ENCODE data around the gene PPP2R2C. TPM values are rescaled to one million over a fixed set of nuclear protein-coding genes. Genes with fewer than 3 reads are reported as not detected.

The PPP2R2C gene
- total RNA-seq, 1 experiment from 2014 or later, result not detected

DNA sequence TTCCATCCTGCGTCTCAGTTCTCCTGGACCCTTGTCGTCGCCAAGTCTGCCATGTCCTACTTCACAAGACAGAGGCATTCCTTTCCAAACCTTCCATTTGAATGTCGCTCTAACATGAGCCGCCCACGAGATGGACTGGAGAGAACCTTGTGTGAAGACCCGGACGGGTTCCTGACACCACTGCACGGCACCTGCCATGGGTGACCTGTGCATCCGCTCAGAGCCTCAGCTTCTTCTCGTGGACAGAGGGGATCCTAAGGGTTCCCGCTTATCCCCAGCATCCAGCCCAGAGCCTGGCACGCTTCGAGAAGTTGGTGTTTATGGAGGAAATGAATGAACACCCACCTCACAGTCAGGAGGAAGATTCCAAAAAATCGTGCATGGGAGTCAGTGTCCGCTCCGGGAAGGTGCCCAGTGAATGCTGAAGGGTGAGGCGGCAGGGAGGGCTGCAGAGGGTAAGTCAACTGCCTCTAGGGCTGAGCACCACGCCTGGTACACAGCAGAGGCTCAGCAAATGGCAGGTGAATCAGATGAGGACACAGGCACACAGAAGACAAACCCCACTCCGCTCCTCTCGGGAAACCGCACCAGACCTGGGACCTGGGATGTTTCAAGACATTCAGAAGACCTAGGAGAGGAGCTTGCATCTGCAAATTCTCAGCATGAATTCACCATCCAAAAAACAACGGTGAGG, 150.2 kb downstream of the PPP2R2C start:
- intact Hi-C loops (cut with micrococcal nuclease; ENCODE audit: unreplicated experiment), result no loop called here
- no peaks in the 10 kb centered on the region for H3K36me3 ChIP-seq (ENCODE audit: insufficient read depth, low read length, poor library complexity, severe bottlenecking)
- no peak overlapping the region for H3K4me3 ChIP-seq (ENCODE audit: low read depth, low read length, poor library complexity, severe bottlenecking)
- POLR2A ChIA-PET (ENCODE audit: low non-redundant PET), result no interaction called here
- CTCF ChIA-PET, result no interaction called here
- no peak overlapping the region for H3K27ac ChIP-seq (ENCODE audit: low read depth, low read length, poor library complexity, severe bottlenecking)
- TF ChIP-seq, protein P1, sequence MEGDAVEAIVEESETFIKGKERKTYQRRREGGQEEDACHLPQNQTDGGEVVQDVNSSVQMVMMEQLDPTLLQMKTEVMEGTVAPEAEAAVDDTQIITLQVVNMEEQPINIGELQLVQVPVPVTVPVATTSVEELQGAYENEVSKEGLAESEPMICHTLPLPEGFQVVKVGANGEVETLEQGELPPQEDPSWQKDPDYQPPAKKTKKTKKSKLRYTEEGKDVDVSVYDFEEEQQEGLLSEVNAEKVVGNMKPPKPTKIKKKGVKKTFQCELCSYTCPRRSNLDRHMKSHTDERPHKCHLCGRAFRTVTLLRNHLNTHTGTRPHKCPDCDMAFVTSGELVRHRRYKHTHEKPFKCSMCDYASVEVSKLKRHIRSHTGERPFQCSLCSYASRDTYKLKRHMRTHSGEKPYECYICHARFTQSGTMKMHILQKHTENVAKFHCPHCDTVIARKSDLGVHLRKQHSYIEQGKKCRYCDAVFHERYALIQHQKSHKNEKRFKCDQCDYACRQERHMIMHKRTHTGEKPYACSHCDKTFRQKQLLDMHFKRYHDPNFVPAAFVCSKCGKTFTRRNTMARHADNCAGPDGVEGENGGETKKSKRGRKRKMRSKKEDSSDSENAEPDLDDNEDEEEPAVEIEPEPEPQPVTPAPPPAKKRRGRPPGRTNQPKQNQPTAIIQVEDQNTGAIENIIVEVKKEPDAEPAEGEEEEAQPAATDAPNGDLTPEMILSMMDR (conservative IDR thresholded peaks at IDR 0.05; ENCODE audit: low read depth, low read length), result no peak
- no peak for TF ChIP-seq EZH2 (IDR thresholded peaks at IDR 0.05; ENCODE audit: borderline replicate concordance, low read depth, low read length, poor library complexity, severe bottlenecking)
- H3K27me3 ChIP-seq (replicated peaks; ENCODE audit: insufficient read depth, low read depth, low read length, poor library complexity), result peaks cover 12% of the 10 kb centered on the region
- DNase-seq (ENCODE audit: low spot score), result no peak
- H3K9me3 ChIP-seq (ENCODE audit: low read depth, low read length, poor library complexity, severe bottlenecking), result no peaks in the 10 kb centered on the region
- no TSS peak for BruUV-seq (replicated peaks)
- H3K4me1 ChIP-seq (ENCODE audit: insufficient read depth, low read length, poor library complexity, severe bottlenecking), result peaks cover 13% of the 10 kb centered on the region

DNA sequence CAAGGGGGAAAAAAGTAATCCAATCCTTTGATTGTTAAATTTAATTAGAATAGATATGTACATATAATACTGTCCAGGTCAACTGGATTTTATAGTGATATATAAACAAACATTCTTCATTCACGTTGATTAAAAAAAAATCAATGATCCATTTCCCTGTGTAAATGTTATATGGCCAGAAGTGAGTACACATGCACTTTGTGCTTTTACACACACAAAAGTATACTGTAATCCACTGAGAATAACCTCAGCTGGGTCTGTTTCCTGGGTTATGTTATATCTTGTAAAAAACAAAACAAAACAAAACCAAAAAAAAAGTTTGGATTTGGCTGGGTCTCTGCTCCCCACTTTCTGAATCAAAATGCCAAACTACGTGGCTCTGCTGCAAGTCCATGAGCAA, 151.1 kb downstream of the PPP2R2C start:
- ChIA-PET POLR2A (ENCODE audit: low non-redundant PET) (no interaction called here), CTCF (no interaction called here)
- Histone ChIP-seq H3K27ac (ENCODE audit: low read depth, low read length, poor library complexity, severe bottlenecking) (no peak overlapping the region), H3K36me3 (ENCODE audit: insufficient read depth, low read length, poor library complexity, severe bottlenecking) (no peaks in the 10 kb centered on the region), H3K9me3 (ENCODE audit: low read depth, low read length, poor library complexity, severe bottlenecking) (no peaks in the 10 kb centered on the region), H3K4me1 (ENCODE audit: insufficient read depth, low read length, poor library complexity, severe bottlenecking) (peaks cover 13% of the 10 kb centered on the region), H3K4me3 (ENCODE audit: low read depth, low read length, poor library complexity, severe bottlenecking) (no peak overlapping the region), H3K27me3 (replicated peaks; ENCODE audit: insufficient read depth, low read depth, low read length, poor library complexity) (peaks cover 14% of the 10 kb centered on the region)
- no TSS peak for BruUV-seq (replicated peaks)
- TF ChIP-seq, protein P1 (conservative IDR thresholded peaks at IDR 0.05; ENCODE audit: low read depth, low read length), result no peak
- TF ChIP-seq EZH2 (IDR thresholded peaks at IDR 0.05; ENCODE audit: borderline replicate concordance, low read depth, low read length, poor library complexity, severe bottlenecking), result no peak
- intact Hi-C loops (cut with micrococcal nuclease; ENCODE audit: unreplicated experiment), result no loop called here
- no peak for DNase-seq (ENCODE audit: low spot score)

- peaks cover 18% of the 10 kb centered on the region for H3K27me3 ChIP-seq (replicated peaks; ENCODE audit: insufficient read depth, low read depth, low read length, poor library complexity)
- POLR2A ChIA-PET (ENCODE audit: low non-redundant PET), result no interaction called here
- TF ChIP-seq, protein P1 (conservative IDR thresholded peaks at IDR 0.05; ENCODE audit: low read depth, low read length), result no peak
- no peak for TF ChIP-seq EZH2 (IDR thresholded peaks at IDR 0.05; ENCODE audit: borderline replicate concordance, low read depth, low read length, poor library complexity, severe bottlenecking)
- no peak for DNase-seq (ENCODE audit: low spot score)
- no peak overlapping the region for H3K27ac ChIP-seq (ENCODE audit: low read depth, low read length, poor library complexity, severe bottlenecking)
- H3K4me1 ChIP-seq (ENCODE audit: insufficient read depth, low read length, poor library complexity, severe bottlenecking), result peaks cover 10% of the 10 kb centered on the region
- BruUV-seq (replicated peaks), result no TSS peak
- no peaks in the 10 kb centered on the region for H3K36me3 ChIP-seq (ENCODE audit: insufficient read depth, low read length, poor library complexity, severe bottlenecking)
- no peaks in the 10 kb centered on the region for H3K9me3 ChIP-seq (ENCODE audit: low read depth, low read length, poor library complexity, severe bottlenecking)
- no peak overlapping the region for H3K4me3 ChIP-seq (ENCODE audit: low read depth, low read length, poor library complexity, severe bottlenecking)
- CTCF ChIA-PET, result no interaction called here
- intact Hi-C loops (cut with micrococcal nuclease; ENCODE audit: unreplicated experiment), result no loop called here
These were observed 151.8 kb downstream of the PPP2R2C start for GRCh38 chr4:6320663-6321062.
